SK-N-SH treated with all-trans-retinoic acid at 6 μM for 48 hours (cell line): Measurements from ENCODE around the gene BARHL1.

Source experiments
- ARNTL ChIP-seq: fragments of 450-650 bp; formaldehyde crosslinking; IDR thresholded peaks from 2 replicates; pipeline ENCODE4 v1.5.0; 2020; ENCODE audit warnings: low read depth, mild to moderate bottlenecking, moderate library complexity, borderline replicate concordance
- CSDC2 ChIP-seq: fragments of 250-450 bp; sonication (Bioruptor Pico); IDR thresholded peaks from 2 replicates; pipeline ENCODE4 v1.5.0; 2020; ENCODE audit warnings: mild to moderate bottlenecking, moderate library complexity
- ESRRG ChIP-seq: fragments of 250-450 bp; sonication (Bioruptor Pico); IDR thresholded peaks from 2 replicates; pipeline ENCODE4 v1.6.1; 2021; ENCODE audit warnings: mild to moderate bottlenecking
- GLIS3 ChIP-seq: fragments of 250-450 bp; sonication (Bioruptor Pico); IDR thresholded peaks from 2 replicates; pipeline ENCODE4 v1.5.0; 2020; ENCODE audit warnings: mild to moderate bottlenecking, moderate library complexity
- ISL1 ChIP-seq: fragments of 250-450 bp; sonication (Bioruptor Pico); IDR thresholded peaks from 2 replicates; pipeline ENCODE4 v2.1.2; 2022; ENCODE audit warnings: mild to moderate bottlenecking, moderate library complexity
- RARB ChIP-seq: fragments of 250-450 bp; sonication (Bioruptor Pico); IDR thresholded peaks from 2 replicates; pipeline ENCODE4 v1.8.0; 2021; ENCODE audit warnings: mild to moderate bottlenecking, moderate library complexity
- ZC3H10 ChIP-seq: fragments of 250-450 bp; sonication (Bioruptor Pico); IDR thresholded peaks from 2 replicates; pipeline ENCODE4 v1.5.1; 2021; ENCODE audit warnings: mild to moderate bottlenecking, moderate library complexity
- ZNF565 ChIP-seq: fragments of 450-650 bp; formaldehyde crosslinking; conservative IDR thresholded peaks from 2 replicates; pipeline ENCODE4 v1.5.0; 2020; ENCODE audit warnings: low read depth, mild to moderate bottlenecking, moderate library complexity
- TF ChIP-seq, protein P1 (sequence below): fragments of 250-450 bp; sonication (Bioruptor Pico); IDR thresholded peaks from 2 replicates; pipeline ENCODE4 v1.5.1; 2020; ENCODE audit warnings: low read depth, mild to moderate bottlenecking, moderate library complexity
- TF ChIP-seq, protein P2 (sequence below): fragments of 250-450 bp; sonication (Bioruptor Pico); IDR thresholded peaks from 2 replicates; pipeline ENCODE4 v1.8.0; 2020; ENCODE audit warnings: mild to moderate bottlenecking, moderate library complexity, borderline replicate concordance

DNA sequence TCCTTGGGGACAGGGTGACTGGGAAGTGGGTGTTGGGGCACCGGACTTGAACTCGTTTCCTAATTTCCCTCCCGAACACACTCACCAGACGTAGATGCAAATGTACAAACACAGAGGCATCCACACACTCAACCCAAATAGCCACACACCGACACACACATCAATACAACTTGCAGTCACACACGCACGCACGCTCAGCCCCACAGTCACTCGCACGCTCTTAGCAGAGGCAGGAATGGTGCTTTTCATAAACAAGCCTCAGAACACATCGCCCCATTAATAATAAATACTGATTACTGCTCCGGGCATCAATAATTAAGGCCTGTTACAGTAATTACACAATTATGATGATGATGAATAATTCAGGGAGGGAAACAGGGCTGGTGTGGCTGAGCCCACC lies 5.7 kb downstream of the BARHL1 start:
- TF ChIP-seq, protein P1, sequence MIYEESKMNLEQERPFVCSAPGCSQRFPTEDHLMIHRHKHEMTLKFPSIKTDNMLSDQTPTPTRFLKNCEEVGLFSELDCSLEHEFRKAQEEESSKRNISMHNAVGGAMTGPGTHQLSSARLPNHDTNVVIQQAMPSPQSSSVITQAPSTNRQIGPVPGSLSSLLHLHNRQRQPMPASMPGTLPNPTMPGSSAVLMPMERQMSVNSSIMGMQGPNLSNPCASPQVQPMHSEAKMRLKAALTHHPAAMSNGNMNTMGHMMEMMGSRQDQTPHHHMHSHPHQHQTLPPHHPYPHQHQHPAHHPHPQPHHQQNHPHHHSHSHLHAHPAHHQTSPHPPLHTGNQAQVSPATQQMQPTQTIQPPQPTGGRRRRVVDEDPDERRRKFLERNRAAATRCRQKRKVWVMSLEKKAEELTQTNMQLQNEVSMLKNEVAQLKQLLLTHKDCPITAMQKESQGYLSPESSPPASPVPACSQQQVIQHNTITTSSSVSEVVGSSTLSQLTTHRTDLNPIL (CRISPR knock-in tag), result no peak
- no peak for TF ChIP-seq CSDC2 (CRISPR knock-in tag)
- TF ChIP-seq GLIS3 (CRISPR knock-in tag), result no peak
- TF ChIP-seq, protein P2, sequence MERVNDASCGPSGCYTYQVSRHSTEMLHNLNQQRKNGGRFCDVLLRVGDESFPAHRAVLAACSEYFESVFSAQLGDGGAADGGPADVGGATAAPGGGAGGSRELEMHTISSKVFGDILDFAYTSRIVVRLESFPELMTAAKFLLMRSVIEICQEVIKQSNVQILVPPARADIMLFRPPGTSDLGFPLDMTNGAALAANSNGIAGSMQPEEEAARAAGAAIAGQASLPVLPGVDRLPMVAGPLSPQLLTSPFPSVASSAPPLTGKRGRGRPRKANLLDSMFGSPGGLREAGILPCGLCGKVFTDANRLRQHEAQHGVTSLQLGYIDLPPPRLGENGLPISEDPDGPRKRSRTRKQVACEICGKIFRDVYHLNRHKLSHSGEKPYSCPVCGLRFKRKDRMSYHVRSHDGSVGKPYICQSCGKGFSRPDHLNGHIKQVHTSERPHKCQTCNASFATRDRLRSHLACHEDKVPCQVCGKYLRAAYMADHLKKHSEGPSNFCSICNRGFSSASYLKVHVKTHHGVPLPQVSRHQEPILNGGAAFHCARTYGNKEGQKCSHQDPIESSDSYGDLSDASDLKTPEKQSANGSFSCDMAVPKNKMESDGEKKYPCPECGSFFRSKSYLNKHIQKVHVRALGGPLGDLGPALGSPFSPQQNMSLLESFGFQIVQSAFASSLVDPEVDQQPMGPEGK (CRISPR knock-in tag), result no peak
- no peak for TF ChIP-seq ZNF565 (CRISPR knock-in tag)
- no peak for TF ChIP-seq ARNTL (CRISPR knock-in tag)
- TF ChIP-seq ZC3H10 (CRISPR knock-in tag), result no peak
- TF ChIP-seq ISL1 (CRISPR knock-in tag), result no peak
- TF ChIP-seq ESRRG (CRISPR knock-in tag), result no peak
- no peak for TF ChIP-seq RARB (CRISPR knock-in tag)
